NCI-H446 (cell line): ENCODE data around the gene MANSC4.

ENCODE experiments used
- DNase-seq, 2 experiments: peaks; one replicate each; lab custom pipeline; 2025; lab: John Stamatoyannopoulos, UW

Gene MANSC4

DNA sequence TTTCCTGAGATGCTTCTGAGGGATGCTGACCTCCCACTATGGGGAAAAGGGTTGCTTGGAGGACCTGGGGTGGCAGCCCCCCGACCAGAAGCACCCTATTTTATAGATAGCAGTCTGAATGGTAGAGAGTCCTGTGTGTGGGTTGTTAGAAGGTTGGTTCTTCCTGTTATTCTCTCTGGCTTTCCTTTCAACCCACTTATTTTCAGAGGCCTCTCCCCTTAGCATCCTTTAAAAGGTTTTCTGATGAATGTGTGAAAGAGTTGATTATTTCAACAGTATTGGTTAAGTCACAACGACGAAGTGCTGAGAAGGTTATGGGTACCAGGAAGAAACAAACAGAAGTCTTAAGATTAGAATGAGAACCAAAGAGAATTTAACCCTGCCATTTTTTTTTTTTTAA, 20.8 kb upstream of the MANSC4 start:
- DNase-seq, result no peak

GRCh38 chr12:27797301-27798025, 17.4 kb upstream of the MANSC4 start:
- no peak for DNase-seq

DNA sequence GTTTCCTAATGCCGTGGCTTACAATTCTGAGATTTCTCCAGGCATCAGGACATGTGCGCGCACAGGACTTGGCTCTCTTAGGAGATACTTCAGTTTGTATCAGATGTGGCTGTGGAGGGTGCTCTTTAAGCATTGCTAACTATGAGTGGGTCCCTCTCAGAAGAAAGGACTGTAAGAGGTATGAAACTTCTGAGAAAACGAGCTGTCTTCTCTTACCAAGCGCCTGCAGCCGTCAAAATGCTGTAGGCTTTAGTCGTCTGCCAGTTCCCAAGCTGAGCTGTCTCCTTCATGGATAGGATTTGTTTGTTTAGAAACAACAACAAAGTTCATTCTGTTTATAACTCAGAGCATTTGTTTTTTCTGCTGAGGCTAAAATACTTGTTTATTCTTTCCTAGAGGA, 16.1 kb upstream of the MANSC4 start:
- DNase-seq, result no peak

DNA sequence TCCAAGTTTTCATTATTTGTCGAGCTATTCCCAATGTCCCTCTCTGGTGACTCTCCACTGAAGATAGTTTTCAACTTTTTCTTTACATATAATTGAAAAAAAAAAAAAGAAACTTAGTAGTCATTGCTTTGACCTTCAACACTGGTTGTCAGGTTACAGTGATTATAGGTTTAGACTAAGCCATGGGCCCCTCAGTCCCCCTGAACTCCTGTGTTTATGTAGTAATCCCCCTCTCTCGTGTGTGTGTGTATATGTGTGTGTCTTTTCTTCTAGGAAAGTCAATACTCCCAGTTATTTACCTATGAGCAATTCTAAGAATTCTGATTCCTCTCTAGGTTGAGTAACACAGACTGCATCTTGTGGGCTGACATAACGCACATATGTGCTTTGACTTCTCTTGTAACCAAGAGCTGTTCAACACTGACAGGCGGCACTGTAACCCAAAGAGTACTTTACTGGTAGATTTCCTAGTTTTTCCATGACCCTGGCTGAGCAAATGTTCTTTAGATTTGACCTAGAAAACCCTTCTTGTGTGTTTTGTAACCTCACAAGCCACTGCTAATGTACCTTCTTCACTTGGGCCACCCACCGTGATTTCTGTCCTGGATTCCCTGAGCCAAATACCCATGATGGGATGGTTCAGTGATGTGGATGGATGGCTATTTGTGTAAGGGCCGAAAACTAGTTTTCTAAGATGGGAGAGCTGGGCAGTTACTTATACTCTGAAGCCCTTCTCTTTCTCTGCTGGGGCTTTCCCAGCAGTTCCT, 15.0 kb upstream of the MANSC4 start:
- DNase-seq, result no peak

GRCh38 chr12:27790179-27790578, 10.1 kb upstream of the MANSC4 start:
- DNase-seq, result no peak

- no peak for DNase-seq
Observed at GRCh38 chr12:27787559-27787958, 7.5 kb upstream of the MANSC4 start.

DNA sequence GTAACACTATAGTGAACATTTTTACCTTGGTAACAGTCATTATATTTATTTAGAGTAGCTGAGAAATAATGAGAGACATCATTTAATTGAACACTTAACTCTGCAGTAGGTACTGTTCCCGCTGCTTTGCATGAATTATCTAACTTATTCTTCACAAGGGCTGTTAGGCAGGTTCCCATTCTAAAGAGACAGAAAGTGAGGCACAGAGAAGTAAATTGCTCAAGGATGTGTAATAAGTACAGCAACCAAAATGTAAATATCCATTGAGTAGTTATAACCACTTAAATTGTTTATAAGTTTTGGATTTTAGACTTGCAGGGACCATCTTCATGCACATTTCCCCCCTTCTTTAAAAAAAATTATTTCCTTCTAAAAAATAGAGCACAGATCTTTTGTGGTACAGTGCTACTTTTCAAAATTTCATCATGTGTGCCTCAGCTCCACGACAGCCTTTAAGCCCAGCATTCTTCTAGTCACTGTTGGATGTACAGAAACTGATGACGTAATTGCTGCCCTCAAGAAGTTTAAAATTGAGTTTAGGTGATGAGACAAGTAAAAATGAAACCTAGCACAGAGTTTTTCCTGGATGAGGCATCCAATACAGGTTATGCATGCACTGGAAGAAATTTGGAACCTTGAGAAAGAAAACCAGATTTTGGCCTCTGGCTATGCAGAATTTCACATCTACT, 6.0 kb upstream of the MANSC4 start:
- DNase-seq, result no peak

GRCh38 chr12:27782481-27782880, 2.4 kb upstream of the MANSC4 start:
- DNase-seq, result no peak

- DNase-seq, result no peak
Observed at GRCh38 chr12:27781680-27782079, 1.6 kb upstream of the MANSC4 start.

DNA sequence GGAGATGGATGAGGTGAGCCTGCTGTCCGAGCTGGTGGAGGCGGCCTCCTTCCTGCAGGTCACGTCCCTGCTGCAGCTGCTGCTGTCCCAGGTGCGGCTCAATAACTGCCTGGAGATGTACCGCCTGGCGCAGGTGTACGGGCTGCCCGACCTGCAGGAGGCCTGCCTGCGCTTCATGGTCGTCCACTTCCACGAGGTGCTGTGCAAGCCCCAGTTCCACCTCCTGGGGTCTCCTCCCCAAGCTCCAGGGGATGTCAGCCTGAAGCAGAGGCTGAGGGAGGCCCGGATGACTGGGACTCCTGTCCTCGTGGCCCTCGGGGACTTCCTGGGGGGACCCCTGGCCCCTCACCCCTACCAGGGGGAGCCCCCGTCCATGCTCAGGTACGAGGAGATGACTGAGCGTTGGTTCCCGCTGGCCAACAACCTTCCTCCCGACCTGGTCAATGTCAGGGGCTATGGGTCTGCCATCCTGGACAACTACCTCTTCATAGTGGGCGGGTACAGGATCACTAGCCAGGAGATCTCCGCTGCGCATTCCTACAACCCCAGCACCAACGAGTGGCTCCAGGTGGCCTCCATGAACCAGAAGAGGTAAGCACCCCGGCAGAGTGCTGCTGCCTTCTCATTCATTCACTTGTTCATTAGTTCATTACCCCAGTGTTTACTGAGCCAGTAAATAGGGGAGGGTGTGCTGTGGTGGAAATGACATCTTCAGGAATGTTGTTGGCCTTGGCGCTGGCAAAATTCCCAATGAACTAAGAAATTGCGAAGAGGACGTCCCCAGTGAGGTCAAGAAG, 774 bp upstream of the MANSC4 start:
- peak in 1 of 2 experiments; percentile 17 for DNase-seq

- no peak for DNase-seq
Observed at GRCh38 chr12:27779416-27779919, 568 bp downstream of the MANSC4 start.

GRCh38 chr12:27778206-27778605, 1.8 kb downstream of the MANSC4 start:
- no peak for DNase-seq

- no peak for DNase-seq
Observed at GRCh38 chr12:27777141-27777540, 2.9 kb downstream of the MANSC4 start.

GRCh38 chr12:27772328-27773049, 7.5 kb downstream of the MANSC4 start:
- DNase-seq, result no peak

DNA sequence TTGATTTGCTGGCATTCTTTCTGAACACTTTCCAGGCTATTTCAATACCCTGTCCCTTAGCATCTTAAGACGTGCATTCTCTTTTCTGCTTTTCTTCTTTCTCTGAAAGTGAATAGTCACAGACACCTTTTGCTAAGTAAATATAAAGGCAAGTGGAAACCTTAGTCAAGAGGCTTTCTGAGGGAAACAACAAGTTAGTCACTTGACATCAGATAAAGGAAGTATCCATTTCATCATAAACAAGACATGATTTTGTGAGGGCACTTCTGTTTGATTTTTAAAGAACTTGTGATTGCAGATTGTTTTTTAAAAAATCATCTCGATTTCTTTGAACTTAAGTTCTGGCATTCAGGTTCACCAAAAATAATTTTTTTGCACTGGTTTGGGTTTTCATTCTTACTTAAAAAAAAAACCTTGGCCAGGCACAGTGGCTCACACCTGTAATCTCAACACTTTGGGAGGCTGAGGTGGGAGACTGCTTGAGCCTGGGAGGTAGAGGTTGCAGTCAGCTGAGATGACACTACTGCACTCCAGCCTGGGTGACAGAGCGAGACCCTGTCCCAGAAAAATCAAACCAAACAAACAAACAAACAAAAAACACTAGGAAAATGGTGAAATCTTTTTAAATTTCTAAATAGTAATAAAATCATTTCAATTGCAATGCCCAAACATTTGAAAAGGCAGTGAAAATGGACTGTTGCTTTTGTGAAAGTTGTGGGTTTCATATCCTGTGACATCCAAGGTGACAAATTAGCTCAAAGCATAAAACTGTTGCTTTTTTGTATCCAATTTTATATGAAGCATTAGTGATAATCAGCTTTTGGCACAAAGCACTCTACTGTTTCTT, 8.3 kb downstream of the MANSC4 start:
- no peak for DNase-seq

GRCh38 chr12:27769142-27769673, 10.8 kb downstream of the MANSC4 start:
- DNase-seq, result no peak

DNA sequence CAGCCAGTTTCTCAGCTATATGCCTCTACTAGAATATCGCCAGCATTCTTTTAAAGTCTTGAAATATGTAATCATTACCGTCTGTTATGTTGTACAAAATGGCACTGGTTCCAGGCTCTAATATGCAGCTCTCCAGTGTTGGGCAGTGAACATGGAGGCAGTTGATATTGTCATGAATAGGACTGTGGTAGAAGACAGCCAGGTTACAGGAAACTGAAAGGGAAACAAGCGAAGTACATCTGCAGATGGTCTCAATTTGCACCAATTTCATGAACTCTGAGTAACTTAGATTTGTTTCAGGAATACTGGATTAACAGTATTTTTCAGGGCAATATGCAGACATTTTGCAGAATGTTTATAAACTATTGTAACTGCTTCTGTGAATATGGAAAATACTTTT, 13.4 kb downstream of the MANSC4 start:
- DNase-seq, result no peak

DNA sequence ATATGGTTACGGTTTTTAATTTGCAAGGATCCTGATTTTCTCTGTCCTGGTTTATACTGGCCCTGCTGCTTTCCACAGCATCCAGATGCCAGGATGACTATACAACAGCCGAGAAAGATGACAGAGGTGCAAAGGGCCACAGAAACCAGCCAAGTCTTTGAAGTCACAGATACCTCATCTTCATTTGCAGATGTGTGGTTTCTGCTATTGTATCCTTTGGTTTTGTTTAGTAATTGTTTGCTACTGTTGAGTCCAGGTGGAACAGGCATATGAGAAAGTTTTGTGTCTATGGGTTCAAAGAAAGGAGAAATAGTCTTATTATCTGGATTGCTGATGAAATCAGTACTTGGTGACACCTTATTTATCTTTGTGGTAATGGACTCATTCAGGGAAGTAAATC, 17.3 kb downstream of the MANSC4 start:
- no peak for DNase-seq

DNA sequence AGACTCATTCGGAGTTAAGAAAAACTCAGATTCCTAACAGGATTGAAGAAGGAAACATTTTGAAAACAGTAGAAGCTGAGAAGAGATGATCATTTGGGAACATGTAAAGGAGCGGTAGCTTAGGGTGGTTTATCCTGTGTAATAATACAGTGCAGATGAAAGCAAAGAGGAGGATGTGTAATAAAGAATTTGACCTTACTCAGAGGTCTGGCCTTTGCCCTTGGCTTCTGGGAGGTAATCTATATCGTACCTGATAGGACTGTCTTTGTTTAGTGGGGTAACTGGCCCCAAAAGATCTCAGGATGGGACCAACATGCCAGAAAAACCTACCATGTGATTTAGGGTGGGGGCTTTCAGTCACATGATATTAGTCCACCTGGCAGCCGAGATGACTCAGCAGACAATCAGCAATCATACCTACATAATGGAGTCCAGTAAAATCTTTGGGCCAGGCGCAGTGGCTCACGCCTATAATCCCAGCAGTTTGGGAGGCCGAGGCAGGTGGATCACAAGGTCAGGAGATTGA, 23.3 kb downstream of the MANSC4 start:
- no peak for DNase-seq

- DNase-seq, result no peak
Observed at GRCh38 chr12:27754795-27755194, 25.2 kb downstream of the MANSC4 start.
